ENCODE data around the gene BEX4. TPM values are rescaled to one million over a fixed set of nuclear protein-coding genes. Genes with fewer than 3 reads are reported as not detected.
A peak's percentile ranks its signal among the peaks of the same experiment; 100 is the strongest.
"Not testable (repeated sequence)": the region's sequence is repeated elsewhere in the genome, so short reads cannot be mapped to it uniquely, and the experiment has no call there.

BEX4 gene, protein sequence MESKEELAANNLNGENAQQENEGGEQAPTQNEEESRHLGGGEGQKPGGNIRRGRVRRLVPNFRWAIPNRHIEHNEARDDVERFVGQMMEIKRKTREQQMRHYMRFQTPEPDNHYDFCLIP
- total RNA-seq: 50.8 TPM
- long read RNA-seq, transcript BEX4-202 (3 exons, 1,328 nt): major isoform, 62 of 78 reads
- long read RNA-seq, partial matches to known transcripts: 0 of 78 reads
- long read RNA-seq, other reads (novel, unspliced or antisense): 13 of 78 reads

DNA sequence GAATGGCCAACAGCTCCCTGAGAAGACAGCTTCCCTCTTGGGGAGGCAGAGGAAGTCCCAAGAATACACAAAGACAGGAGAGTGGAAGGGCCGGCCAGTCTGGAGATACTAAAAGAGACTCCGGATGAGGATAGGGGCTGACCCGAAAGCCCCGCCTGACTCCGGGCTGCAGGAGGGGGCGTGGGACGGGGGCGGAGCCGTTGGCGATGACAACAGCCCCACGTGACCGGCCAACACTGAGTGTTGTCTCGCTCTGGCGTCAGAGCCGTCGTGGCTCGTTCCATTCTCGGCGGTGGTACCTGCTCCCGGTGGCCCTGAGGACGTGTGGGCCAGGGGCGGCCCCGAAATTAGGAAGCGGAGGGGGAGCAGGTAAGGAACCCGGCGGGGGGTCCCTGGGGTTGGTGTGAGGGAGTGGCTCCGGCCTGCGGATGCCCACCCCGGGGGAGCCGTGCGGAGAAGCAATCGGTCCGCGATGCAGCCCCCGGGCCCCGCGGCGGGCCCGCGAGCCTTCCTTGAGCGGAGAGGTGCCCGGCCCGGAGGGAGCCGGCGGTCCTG lies at the start of gene BEX4:
BEX4 (plus strand) TSS at position 239 of the 555 bp plus-strand sequence. CDS start 1,046 bp downstream, outside the sequence.
- H3K9me3 ChIP-seq (replicated peaks): no peaks in the 10 kb centered on the region
- H3K27ac ChIP-seq (replicated peaks): peak within 1 kb of the TSS; percentile 85
- H3K4me3 ChIP-seq: peak within 1 kb of the TSS; percentile 82
- H3K36me3 ChIP-seq: no peaks in the 10 kb centered on the region
- H3K4me1 ChIP-seq: no peaks in the 10 kb centered on the region
- intact Hi-C loops (cut with micrococcal nuclease): no loop called here
- TF ChIP-seq, protein P1, sequence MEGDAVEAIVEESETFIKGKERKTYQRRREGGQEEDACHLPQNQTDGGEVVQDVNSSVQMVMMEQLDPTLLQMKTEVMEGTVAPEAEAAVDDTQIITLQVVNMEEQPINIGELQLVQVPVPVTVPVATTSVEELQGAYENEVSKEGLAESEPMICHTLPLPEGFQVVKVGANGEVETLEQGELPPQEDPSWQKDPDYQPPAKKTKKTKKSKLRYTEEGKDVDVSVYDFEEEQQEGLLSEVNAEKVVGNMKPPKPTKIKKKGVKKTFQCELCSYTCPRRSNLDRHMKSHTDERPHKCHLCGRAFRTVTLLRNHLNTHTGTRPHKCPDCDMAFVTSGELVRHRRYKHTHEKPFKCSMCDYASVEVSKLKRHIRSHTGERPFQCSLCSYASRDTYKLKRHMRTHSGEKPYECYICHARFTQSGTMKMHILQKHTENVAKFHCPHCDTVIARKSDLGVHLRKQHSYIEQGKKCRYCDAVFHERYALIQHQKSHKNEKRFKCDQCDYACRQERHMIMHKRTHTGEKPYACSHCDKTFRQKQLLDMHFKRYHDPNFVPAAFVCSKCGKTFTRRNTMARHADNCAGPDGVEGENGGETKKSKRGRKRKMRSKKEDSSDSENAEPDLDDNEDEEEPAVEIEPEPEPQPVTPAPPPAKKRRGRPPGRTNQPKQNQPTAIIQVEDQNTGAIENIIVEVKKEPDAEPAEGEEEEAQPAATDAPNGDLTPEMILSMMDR (IDR thresholded peaks at IDR 0.05; ENCODE audit: borderline replicate concordance): no peak
- H3K27me3 ChIP-seq (ENCODE audit: low read depth): no peaks in the 10 kb centered on the region
- DNase-seq: peak; percentile 82

DNA sequence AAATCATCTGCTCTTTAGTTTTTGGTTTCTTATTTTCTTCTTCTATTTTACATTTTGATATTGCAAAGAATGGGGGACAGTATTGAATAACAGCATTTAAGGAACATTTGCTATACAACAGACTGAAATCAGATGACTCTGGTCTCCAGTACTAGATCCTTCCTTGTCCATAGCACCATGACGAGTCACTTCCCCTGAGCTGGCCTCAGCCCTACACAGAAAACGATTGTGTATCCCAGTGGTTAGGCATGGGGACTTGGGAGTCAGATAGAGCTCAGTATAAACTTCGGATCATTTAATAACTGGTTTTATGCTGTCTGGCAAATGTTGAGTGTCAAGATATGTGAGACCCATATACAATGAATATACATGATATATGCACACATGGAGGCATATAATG lies 44.7 kb upstream of the BEX4 start:
- H3K9me3 ChIP-seq (replicated peaks): no peaks in the 10 kb centered on the region
- H3K4me1 ChIP-seq: no peaks in the 10 kb centered on the region
- TF ChIP-seq, protein P1 (IDR thresholded peaks at IDR 0.05; ENCODE audit: borderline replicate concordance): no peak

DNA sequence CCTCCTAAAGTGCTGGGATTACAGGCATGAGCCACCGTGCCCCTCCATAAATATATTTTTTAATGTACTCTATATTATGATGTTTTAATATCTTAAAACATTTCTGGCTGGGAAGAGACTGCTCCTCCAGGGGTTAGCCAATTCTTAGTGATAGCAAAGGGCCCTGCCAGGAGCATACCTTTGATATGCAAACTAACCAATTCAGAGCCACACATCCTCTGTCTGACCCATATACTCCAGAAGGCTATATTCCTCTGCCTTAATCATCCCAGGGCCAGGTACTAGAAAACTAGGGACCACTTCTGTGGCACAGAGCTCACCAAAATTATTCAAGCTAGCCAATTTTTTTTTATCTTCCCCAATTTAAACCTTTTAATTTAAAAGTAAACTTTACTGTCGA lies 43.6 kb upstream of the BEX4 start:
- intact Hi-C loops (cut with micrococcal nuclease): no loop called here
- Histone ChIP-seq H3K4me1 (no peaks in the 10 kb centered on the region), H3K9me3 (replicated peaks) (no peaks in the 10 kb centered on the region), H3K36me3 (no peaks in the 10 kb centered on the region), H3K4me3 (no peak overlapping the region), H3K27ac (replicated peaks) (no peak overlapping the region), H3K27me3 (ENCODE audit: low read depth) (no peaks in the 10 kb centered on the region)
- no peak for DNase-seq
- TF ChIP-seq, protein P1 (IDR thresholded peaks at IDR 0.05; ENCODE audit: borderline replicate concordance): no peak

More for the DNA sequence above, 44.7 kb upstream of the BEX4 start:
- DNase-seq: no peak
- H3K4me3 ChIP-seq: no peak overlapping the region
- intact Hi-C loops (cut with micrococcal nuclease): no loop called here
- H3K36me3 ChIP-seq: no peaks in the 10 kb centered on the region
- H3K27ac ChIP-seq (replicated peaks): no peak overlapping the region
- no peaks in the 10 kb centered on the region for H3K27me3 ChIP-seq (ENCODE audit: low read depth)

DNA sequence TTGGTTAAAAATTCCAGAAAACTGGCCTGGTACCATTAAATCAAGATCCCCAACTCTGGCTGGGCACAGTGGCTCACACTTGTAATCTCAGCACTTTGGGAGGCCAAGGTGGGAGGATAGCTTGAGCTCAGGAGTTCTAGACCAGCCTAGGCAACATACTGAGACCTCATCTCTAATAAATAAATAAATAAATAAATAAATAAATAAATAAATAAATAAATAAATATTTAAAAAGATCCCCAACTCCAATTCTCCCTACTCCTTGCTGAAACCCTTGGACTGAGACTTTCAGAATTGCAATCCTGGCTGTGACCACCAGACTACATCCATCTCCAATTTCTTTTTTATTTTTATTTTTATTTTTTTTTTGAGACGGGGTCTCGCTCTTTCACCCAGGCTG lies 39.7 kb upstream of the BEX4 start:
- H3K4me1 ChIP-seq; DNase-seq; H3K27me3 ChIP-seq (ENCODE audit: low read depth); H3K4me3 ChIP-seq; H3K27ac ChIP-seq (replicated peaks); H3K9me3 ChIP-seq (replicated peaks); H3K36me3 ChIP-seq: not testable (repeated sequence)
- intact Hi-C loops (cut with micrococcal nuclease): loop anchor here (5.0 kb wide), 1 partner anchor 233 kb away; no protein-coding TSS in a partner anchor

DNA sequence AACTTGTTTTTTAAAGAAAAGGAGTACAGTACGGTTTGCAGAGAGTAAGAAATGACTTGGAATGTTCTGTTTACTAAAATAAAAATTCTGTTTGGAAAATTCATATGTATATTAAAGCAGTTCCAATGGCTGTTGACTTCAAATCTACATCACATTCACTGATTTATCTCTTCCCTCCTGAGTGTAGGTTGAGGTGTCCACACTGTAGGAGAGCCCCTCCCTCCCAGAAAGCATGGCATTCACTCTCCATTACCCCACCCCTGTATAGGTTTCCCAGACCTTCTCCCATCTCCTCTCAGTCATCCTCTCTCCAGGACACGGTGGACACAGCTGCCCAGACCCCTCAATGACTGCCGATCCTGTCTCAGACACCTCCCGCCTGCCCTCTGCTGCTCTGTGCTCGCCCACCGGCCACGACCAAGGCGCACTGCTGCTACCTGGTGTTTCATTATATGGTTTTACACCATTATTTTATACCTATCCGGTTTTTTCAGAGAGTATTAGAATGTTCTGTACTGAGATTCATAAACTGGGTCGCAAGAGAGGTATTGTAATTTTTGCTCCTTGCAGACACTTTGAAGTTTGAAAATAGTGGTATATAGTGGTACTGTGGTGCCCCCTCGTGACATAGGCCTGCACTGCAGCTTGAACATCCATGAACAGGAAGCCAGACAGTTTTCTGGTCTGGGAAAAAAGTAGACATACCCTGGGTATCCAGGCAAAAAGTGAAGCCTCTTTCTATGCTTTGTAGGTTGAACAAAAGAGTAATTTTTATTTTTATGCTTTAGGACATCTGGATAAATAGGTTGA lies 38.8 kb upstream of the BEX4 start:
- Histone ChIP-seq H3K27ac (replicated peaks) (no peak overlapping the region), H3K36me3 (no peaks in the 10 kb centered on the region), H3K4me1 (no peaks in the 10 kb centered on the region), H3K9me3 (replicated peaks) (no peaks in the 10 kb centered on the region), H3K4me3 (peak overlapping the region; percentile 33), H3K27me3 (ENCODE audit: low read depth) (no peaks in the 10 kb centered on the region)
- intact Hi-C loops (cut with micrococcal nuclease): loop anchor here (5.0 kb wide), 1 partner anchor 234 kb away; no protein-coding TSS in a partner anchor
- TF ChIP-seq, protein P1 (IDR thresholded peaks at IDR 0.05; ENCODE audit: borderline replicate concordance): peak; percentile 72
- peak; percentile 36 for DNase-seq

Measured in left ventricle myocardium inferior (tissue), 1 donor.